Raji (cell line): Measurements from ENCODE around the gene IL22RA1.

Experiments used
- POLR2A ChIP-seq: IDR thresholded peaks from 2 replicates; pipeline ENCODE4 v1.6.1; 2011; ENCODE audit warnings: low read depth, low read length, control low read depth; ENCODE audit not compliant: insufficient read depth

The IL22RA1 gene

DNA sequence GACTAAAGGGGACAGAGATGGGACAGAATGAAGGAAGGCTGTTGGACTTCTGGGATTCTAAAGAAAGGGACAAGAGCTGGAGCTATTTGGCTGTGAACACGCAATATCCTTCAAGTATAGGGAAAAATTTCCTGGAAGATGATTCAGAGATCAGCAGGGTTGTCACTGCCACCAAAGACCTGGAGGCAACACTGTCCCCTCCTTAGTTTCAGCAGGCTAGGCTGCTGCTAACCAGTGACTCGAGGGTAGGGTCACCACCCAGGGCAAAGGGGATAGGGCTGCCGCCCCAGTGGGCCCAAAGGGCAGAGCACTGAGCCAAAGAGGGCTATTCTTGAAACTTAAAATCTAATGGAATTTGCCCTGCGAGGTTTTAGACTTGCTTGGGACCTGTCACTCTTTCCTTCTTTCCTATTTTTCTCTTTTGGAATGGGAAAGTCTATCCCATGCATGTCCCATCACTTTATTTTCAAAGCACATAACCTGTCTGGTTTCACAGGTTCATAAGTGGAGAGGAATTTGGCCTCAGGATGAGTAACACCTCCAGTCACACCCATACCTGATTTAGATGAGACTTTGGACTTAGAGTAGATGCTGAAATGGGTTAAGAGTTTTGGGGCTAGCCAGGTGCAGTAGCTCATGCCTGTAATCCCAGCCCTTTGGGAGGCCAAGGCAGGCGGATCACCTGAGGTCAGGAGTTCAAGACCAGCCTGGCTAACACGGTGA is 32.3 kb upstream of the IL22RA1 start:
- TF ChIP-seq POLR2A: no peak

DNA sequence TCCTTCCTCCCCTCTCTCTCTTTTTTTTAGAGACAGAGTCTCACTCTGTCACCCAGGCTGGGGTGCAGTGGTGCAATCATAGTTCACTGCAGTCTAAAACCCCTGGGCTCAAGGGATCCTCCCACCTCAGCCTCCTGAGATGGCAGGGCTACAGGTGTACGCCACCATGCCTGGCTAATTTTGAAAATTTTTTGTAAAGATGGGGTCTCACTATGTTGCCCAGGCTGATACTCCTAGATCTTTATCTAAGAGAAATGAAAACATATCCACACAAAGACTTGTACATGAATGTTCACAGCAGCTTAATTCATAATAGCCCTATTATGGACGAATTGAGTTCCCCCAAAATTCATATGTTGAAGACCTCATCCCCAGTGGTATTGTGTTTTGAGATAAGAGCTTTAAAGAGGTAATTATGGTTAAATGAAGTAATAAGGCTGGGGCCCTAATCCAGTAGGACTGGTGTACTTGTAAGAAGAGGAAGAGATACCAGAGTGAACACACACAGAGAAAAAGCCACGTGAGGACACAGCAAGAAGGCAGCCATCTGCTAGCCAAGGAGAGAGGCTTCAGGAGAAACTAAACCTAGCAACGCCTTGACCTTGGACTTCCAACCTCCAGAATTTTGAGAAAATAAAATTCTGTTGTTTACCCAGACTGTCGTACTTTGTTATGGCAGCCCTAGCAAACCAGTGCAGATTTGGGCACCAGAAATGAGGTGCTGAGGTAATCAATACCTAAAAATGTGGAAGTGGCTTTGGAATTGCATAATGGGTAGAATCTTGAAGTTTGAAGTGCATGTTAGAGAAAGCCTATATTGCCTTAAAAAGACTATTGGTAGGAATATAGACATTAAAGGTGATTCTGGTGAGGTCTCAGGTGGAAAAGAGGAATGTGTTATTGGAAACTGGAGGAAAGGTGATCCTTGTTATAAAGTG is 31.0 kb upstream of the IL22RA1 start:
- TF ChIP-seq POLR2A: no peak

DNA sequence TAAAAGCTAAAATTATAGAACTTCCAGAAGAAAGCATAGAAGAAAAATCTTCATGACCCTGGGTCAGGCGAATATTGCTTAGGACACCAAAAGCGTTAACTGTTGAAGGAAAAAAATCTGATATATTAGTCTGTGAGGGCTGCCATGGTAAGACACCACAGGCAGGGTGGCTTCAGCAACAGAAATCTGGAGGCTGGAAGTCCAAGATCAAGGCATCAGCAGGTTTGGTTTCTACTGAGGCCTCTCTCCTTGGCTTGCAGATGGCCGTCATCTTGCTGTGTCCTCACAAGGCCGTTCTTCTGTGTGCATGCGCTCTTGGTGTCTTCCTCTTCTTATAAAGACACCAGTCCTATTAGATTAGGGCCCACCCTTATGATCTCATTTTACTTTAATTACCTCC is 29.7 kb upstream of the IL22RA1 start:
- TF ChIP-seq POLR2A: no peak

DNA sequence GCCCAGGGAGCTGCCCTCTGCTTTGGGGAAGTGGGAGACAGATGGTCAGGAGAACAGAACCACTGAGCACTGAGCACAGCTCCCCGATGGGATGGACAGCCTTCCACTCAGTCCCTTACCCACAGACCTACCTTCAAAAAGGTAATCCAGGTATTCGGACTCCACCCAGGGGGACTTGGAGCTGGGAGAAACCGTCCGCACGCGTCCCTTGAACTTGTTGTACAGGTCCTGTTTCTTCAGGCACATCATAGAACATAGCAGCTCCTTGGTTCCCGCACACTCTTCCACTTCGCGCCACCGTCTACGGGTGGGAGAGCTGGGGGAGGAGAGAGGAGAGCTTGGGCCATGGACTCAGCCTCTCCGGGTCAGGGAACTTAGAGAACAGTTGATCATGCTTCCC is 26.3 kb upstream of the IL22RA1 start:
- TF ChIP-seq POLR2A: no peak

DNA sequence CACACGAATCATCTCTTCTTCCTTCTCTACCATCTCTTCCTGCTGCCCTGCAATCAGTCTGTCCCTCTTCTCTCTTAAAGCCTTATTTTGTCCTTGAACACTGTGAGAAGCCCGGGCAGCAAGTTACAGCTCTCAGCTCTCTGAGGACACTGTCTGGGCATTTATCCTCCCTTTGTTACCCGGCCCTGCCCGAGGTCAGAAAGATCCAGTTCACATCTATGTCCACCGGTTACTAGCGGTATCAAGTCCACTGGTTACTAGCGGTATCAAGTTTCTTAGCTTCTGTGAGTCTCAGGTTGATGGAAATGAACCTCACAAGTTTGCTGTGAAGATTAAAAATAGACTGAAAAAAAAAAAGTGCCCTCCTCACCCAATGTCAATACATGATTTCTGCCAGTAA is 25.3 kb upstream of the IL22RA1 start:
- no peak for TF ChIP-seq POLR2A

DNA sequence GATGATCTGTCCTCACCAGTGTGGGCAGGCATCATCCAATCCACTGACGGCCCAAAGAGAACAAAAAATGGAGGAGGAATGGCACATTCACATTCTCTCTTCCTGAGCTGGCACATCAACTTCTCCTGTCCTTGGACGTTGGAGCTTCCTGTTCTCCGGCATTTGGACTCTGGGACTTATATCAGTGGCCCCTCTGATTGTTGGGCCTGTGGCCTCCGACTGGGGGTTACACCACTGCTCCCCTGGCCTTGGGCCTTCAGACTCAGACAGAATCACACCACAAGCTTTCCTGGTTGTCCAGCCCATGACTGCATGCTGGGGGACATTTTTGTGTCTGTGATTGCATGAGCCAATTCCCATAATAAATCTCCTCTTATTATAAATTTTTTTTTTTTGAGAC is 24.1 kb upstream of the IL22RA1 start:
- no peak for TF ChIP-seq POLR2A

DNA sequence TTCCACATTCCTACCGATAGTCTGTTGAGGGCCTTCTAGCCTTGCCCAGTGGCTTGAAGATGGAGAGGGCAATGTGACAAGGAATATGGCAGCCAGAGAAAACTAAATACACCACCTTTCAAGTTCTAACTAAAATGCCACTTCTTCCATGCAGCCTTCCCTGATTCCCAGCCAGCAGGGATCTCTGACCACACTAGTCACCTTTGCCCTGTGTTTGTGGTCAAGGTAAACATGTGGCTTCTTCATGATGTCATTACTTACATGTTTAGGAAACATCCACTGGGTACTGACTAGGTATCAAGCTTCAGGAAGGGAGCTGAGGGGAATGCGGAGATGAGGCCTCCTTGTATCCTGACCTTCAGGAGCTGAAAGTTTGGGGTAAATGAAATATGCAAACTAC is 22.6 kb upstream of the IL22RA1 start:
- no peak for TF ChIP-seq POLR2A

DNA sequence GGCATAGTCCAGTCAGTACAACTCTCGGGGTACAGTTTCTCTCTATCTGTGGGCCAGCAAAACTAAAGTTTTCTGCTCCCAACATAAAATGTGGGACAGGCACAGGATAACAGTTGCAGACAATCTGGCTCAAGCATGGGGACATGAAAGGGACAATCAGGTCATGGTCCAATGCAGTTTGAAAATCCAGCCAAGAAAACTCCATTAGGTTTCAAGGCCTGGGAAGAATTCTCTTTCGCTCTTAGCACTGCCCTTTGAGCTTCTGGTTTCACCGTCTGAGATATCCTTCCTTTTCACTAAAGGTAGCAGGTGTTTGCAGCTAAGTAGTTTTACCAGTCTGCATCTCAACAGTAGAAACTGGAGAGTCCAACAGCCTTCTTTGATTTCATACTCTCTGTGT is 21.1 kb upstream of the IL22RA1 start:
- no peak for TF ChIP-seq POLR2A

DNA sequence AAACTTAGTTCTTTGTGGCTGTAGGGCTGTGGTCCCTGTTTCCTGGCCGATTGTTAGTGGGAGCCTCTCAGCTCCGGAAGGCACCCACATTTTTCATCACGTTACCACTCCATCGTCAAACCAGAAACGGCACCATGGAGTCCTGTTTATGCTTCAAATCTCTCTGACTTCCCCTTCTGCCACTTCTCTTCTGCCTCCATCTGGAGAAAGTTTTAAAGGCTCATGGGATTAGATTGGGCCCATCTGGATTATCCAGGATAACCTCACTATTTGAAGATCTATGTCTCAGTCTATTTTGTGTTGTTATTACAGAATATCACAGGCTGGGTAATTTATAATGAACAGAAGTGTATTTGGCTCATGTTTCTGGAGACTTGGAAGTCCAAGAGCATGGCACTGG is 19.3 kb upstream of the IL22RA1 start:
- TF ChIP-seq POLR2A: no peak

DNA sequence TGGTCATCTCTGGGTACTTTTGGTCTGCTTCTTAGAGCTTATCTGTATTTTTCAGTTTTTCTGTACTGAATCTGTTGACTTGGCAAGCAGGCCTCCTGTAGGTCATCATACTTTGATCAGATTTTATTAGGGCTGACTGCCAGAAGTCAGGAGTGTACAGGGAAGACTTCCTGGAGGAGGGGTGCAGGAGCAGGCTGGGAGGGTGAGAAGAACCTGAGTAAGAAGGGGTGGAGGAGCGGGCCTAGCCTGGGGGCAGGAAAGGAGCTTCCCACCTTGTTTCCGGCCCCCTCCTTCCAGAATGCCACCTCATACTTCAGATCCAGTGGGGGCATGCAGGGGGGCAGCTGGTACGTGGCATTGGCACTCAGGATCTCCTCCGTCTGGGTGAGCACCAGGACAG is 18.3 kb upstream of the IL22RA1 start:
- TF ChIP-seq POLR2A: no peak

DNA sequence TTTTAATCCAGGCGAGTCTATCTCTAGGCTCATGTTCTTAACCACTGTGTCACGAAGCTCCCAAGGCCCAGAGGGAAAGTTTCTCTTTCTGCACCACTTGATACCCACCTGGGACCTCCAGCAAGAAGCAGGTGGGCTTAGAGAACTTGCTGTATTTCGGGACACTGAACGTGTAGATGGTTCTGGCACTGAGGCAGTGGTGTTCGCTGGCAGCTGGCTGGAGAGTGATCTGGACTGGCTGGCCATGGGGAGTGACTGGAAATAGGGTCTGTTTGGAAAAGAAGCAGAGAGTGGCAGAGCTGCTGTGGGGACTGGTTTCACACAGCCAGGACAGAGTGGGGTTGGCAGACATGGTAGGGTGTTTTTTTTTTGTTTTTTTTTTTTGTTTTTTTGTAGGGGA is 16.4 kb upstream of the IL22RA1 start:
- TF ChIP-seq POLR2A: no peak

DNA sequence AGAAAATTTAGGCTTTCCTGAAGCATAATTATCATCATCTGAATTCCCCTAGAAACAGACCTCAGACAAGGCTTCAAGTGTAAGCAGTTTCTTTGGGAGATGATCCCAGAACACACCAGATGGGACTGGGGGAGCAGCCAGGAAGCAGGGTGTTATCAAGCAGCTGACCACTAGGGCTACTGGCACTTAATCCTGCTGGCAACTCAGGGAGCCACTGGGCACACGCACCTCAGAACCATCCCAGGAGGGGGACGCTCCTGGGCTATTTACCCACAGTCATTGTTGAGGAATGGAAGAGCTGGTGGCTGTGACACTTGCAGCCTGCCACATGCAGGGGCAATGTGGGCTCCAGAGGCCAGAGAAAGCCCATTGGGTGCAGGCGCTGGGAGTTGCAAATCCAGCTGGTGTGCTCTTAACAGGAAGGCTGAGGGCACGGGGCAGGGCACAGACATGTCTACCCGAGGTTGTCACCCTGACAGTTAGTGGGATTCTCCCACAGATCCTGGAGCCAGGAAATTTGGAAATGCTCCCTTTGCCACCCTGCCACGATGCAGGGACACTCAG is 15.1 kb upstream of the IL22RA1 start:
- no peak for TF ChIP-seq POLR2A

DNA sequence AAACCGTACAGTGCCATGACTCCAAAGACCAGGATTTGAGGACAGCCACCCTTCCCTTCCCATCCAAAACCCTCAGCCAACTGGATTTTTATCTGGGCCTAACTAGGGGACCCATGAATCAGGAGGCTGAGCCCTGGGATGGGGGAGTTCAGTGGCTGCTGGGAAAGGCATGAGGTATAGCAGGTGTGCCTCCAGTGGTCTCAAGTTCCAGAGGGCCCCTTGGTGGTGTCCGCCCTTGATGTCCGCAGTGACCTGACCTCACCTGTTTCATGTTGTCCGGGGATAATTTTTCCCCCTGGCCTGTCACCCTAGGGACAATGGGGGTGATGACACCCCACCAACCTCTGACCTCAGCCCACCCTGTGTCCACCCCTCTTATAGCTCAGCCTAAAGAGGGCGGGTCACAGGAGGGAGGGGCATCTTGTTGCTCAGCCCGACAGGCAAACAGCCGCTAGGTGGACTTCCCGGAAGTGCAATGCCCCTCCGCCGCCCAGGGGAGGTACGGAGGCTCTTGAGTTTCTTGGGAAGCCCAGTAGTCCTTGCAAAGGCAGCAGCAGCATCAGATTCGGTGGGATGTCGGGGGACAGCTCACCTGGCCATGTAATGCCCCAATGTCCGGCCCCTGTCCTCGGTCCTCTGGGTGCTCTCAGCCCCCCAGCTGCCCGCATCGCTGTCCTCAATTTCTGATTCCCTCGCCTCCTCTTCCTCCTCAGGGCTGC is 13.8 kb upstream of the IL22RA1 start:
- TF ChIP-seq POLR2A: no peak

DNA sequence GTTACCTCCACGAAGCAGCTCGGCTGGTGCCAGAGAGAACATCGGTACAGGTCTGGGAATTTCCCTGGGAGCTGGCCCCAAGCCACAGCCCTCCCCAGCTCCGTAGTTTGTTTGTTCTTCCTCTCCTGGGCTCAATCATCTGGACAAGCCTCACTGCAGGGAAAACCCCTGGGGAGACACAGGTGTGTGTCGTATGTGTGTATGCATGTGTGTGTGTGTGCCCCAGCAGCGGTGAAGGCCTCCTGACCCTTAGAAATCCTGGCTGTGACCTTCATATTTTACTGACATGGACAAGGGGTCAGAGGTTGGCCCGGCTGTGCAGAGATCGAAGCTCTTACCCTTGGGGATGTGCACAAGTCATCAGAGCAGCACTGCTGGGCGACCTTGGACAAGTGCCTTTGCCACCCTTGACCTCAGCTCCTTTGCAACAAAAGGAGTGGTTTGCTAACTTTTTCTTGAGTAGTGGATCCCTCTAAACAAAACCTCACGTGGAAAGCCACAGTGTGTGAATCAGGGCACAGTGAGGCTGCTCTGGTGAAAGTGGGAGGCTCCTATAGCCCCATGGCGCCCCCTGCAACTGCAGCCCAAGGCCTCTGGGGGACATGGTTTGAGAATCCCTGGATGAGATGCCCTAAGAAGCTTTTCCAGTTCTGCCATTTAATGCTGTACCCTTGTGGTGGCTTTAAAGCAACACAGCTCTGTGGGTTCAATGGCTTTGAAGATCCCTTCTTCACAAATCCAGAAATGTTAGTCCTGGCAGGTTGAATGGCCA is 12.3 kb upstream of the IL22RA1 start:
- TF ChIP-seq POLR2A: no peak

DNA sequence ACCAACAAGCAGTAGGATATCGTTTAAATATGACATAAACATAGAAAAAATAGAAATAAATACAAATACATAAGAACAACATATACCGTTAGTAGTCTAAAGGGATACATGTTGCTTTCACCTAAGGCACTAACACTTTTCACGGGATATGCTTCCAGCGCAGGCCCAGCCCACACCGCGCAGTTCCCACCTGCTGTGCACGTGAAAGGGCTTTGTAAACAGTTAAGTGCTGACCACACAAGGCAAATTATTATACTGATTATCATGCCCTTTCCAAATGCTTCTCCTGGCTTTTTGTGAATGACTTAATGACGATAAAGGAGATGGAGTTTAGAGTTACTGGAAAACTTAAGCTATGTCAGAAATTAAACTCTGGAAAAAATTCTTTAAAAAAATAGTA is 11.3 kb upstream of the IL22RA1 start:
- TF ChIP-seq POLR2A: no peak
